SK-N-SH (cell line): ENCODE measurements around the gene OCSTAMP. TPM values are rescaled to one million over a fixed set of nuclear protein-coding genes. Genes with fewer than 3 reads are reported as not detected.

Experiments used
- CTCF ChIA-PET: fragments of 300-600, 350-600 bp; formaldehyde crosslinking; extraction: SDS; loops from one replicate; lab custom pipeline; 2021; lab: Yijun Ruan, JAX
- POLR2A ChIA-PET: fragments of 350-600 bp; sonication (Branson Sonifier 250); formaldehyde crosslinking; extraction: SDS; loops from one replicate; lab custom pipeline; 2020; ENCODE audit warnings: antibody characterized with exemption, inconsistent platforms; lab: Yijun Ruan, JAX
- DNase-seq: peaks from one replicate; pipeline ENCODE4 v3.0.0; 2012
- H2AFZ ChIP-seq: fragments of 200-600 bp; sonication (generic); 2 replicates; pipeline ENCODE4 v1.8.1; 2016; ENCODE audit warnings: antibody characterized with exemption, mild to moderate bottlenecking, low read depth
- H3F3A ChIP-seq: fragments of 200-600 bp; sonication (generic); replicated peaks from 2 replicates; pipeline ENCODE3; 2016; ENCODE audit warnings: antibody characterized with exemption, mild to moderate bottlenecking; ENCODE audit not compliant: insufficient read depth
- H3K27ac ChIP-seq, 2 experiments: fragments of 200-500 bp in 1 of 2; fragments of 200-600 bp in 1 of 2; sonication (Bioruptor generic) in 1 of 2; sonication (generic), shearing (Covaris generic) in 1 of 2; 2 replicates each; pipeline versions ENCODE4 v1.5.1 to v1.6.1; 2014 to 2016; ENCODE audit warnings: low read depth in 2 of 2, inconsistent platforms in 1 of 2, low read length in 1 of 2, mild to moderate bottlenecking in 1 of 2, mixed read lengths in 1 of 2
- H3K27me3 ChIP-seq: fragments of 200-600 bp; sonication (generic), shearing (Covaris generic); 2 replicates; pipeline ENCODE4 v1.6.1; 2016; ENCODE audit warnings: mixed run types; ENCODE audit not compliant: insufficient read depth
- H3K36me3 ChIP-seq, 2 experiments: fragments of 200-500 bp in 1 of 2; fragments of 200-600 bp in 1 of 2; sonication (Bioruptor generic) in 1 of 2; sonication (generic) in 1 of 2; replicated peaks in 1 of 2; 2 replicates each; pipeline versions ENCODE3 to v1.5.1; 2014 to 2016; ENCODE audit warnings: low read length in 1 of 2, mild to moderate bottlenecking in 1 of 2; ENCODE audit not compliant: insufficient read depth in 2 of 2, control insufficient read depth in 1 of 2
- H3K4me1 ChIP-seq, 2 experiments: fragments of 200-500 bp in 1 of 2; fragments of 200-600 bp in 1 of 2; sonication (Bioruptor generic) in 1 of 2; sonication (generic), shearing (Covaris generic) in 1 of 2; 2 replicates each; pipeline versions ENCODE4 v1.5.1 to v1.6.1; 2014 to 2016; ENCODE audit warnings: low read depth in 1 of 2, low read length in 1 of 2, mixed run types in 1 of 2; ENCODE audit not compliant: insufficient read depth in 2 of 2, control insufficient read depth in 1 of 2
- H3K4me2 ChIP-seq: fragments of 200-600 bp; sonication (generic), shearing (Covaris generic); 2 replicates; pipeline ENCODE4 v1.6.1; 2017; ENCODE audit warnings: mixed run types
- H3K4me3 ChIP-seq, 2 experiments: fragments of 200-500 bp in 1 of 2; fragments of 200-600 bp in 1 of 2; sonication (Bioruptor generic) in 1 of 2; sonication (generic), shearing (Covaris generic) in 1 of 2; 2 replicates each; pipeline versions ENCODE4 v1.5.1 to v1.8.1; 2014 to 2016; ENCODE audit warnings: low read depth in 2 of 2, inconsistent platforms in 1 of 2, low read length in 1 of 2, mild to moderate bottlenecking in 1 of 2, mixed read lengths in 1 of 2, moderate library complexity in 1 of 2
- H3K79me2 ChIP-seq: fragments of 200-600 bp; sonication (generic); 2 replicates; pipeline ENCODE4 v1.8.1; 2017; ENCODE audit warnings: mild to moderate bottlenecking; ENCODE audit not compliant: insufficient read depth
- H3K9ac ChIP-seq: fragments of 200-600 bp; sonication (generic); 2 replicates; pipeline ENCODE4 v1.6.1; 2017; ENCODE audit warnings: mixed run types
- H3K9me2 ChIP-seq: fragments of 200-600 bp; sonication (generic); 2 replicates; pipeline ENCODE4 v1.6.1; 2017; ENCODE audit warnings: mixed run types
- H3K9me3 ChIP-seq: fragments of 200-600 bp; sonication (generic); 2 replicates; pipeline ENCODE4 v1.6.1; 2017; ENCODE audit warnings: mixed run types, mild to moderate bottlenecking, moderate library complexity
- H4K20me1 ChIP-seq: fragments of 200-600 bp; sonication (generic); 2 replicates; pipeline ENCODE4 v1.6.1; 2017; ENCODE audit warnings: mild to moderate bottlenecking, mixed run types; ENCODE audit not compliant: insufficient read depth
- CHD2 ChIP-seq: fragments of 150-350 bp; IDR thresholded peaks from 2 replicates; pipeline ENCODE4 v1.6.1; 2018; ENCODE audit warnings: low read length; ENCODE audit not compliant: partially characterized antibody
- CTCF ChIP-seq: fragments of 200-600 bp; sonication (generic); IDR thresholded peaks from 2 replicates; pipeline ENCODE4 v1.6.1; 2017; ENCODE audit warnings: antibody characterized with exemption, mild to moderate bottlenecking, moderate library complexity
- ELF1 ChIP-seq: IDR thresholded peaks from 2 replicates; pipeline ENCODE4 v1.4.0; 2012
- EZH2phosphoT487 ChIP-seq: fragments of 200-600 bp; sonication (generic); IDR thresholded peaks from 2 replicates; pipeline ENCODE4 v1.6.1; 2017; ENCODE audit warnings: low read depth, mixed run types, mild to moderate bottlenecking, antibody characterized with exemption, moderate library complexity, borderline replicate concordance
- FOXJ3 ChIP-seq: sonication (generic); formaldehyde crosslinking; IDR thresholded peaks from 2 replicates; pipeline ENCODE4 v1.5.1; 2020; ENCODE audit warnings: mild to moderate bottlenecking, missing genetic modification reagents
- FOXM1 ChIP-seq: IDR thresholded peaks from 2 replicates; pipeline ENCODE4 v1.4.0; 2012; ENCODE audit warnings: low read depth, mild to moderate bottlenecking
- GABPA ChIP-seq: IDR thresholded peaks from 2 replicates; pipeline ENCODE4 v1.4.0; 2012; ENCODE audit warnings: low read depth, mild to moderate bottlenecking
- GATA2 ChIP-seq: sonication (generic); formaldehyde crosslinking; IDR thresholded peaks from 2 replicates; pipeline ENCODE4 v1.5.0; 2020; ENCODE audit warnings: mild to moderate bottlenecking, missing genetic modification reagents
- IRF3 ChIP-seq: fragments of 150-350 bp; IDR thresholded peaks from 2 replicates; pipeline ENCODE4 v1.6.1; 2016; ENCODE audit warnings: mild to moderate bottlenecking, low read depth, low read length
- JUND ChIP-seq: IDR thresholded peaks from 2 replicates; pipeline ENCODE4 v1.4.0; 2012
- MEF2A ChIP-seq: IDR thresholded peaks from 2 replicates; pipeline ENCODE4 v1.4.0; 2012; ENCODE audit warnings: low read depth, borderline replicate concordance
- MXI1 ChIP-seq: IDR thresholded peaks from 2 replicates; pipeline ENCODE4 v1.6.1; 2012; ENCODE audit warnings: mild to moderate bottlenecking, low read depth, low read length, improper control_type of control experiment
- PBX3 ChIP-seq: IDR thresholded peaks from 2 replicates; pipeline ENCODE4; 2012
- POLR2AphosphoS5 ChIP-seq: IDR thresholded peaks from 2 replicates; pipeline ENCODE4 v1.6.1; 2012; ENCODE audit warnings: low read depth, low read length
- RFX5 ChIP-seq: IDR thresholded peaks from 2 replicates; pipeline ENCODE4 v1.6.1; 2012; ENCODE audit warnings: mild to moderate bottlenecking, improper control_type of control experiment, low read length
- RXRA ChIP-seq: IDR thresholded peaks from 2 replicates; pipeline ENCODE4 v1.4.0; 2012; ENCODE audit warnings: low read depth, mild to moderate bottlenecking, borderline replicate concordance
- TCF12 ChIP-seq: IDR thresholded peaks from 2 replicates; pipeline ENCODE4 v1.4.0; 2012
- USF1 ChIP-seq: IDR thresholded peaks from 2 replicates; pipeline ENCODE4 v1.4.0; 2012; ENCODE audit warnings: low read depth, borderline replicate concordance
- ZBTB33 ChIP-seq: IDR thresholded peaks from 2 replicates; pipeline ENCODE4 v1.4.0; 2012; ENCODE audit warnings: low read depth, borderline replicate concordance
- WGBS: methylation state at CpG from one replicate; pipeline ENCODE4 v1.1.6; 2017; ENCODE audit warnings: low lambda C conversion rate; 5-methylcytosine and 5-hydroxymethylcytosine counted together
- polyA plus RNA-seq, 3 experiments: library from polyadenylated mRNA; depleted of rRNA; stranded (reverse); fragments of >200 nt; gene quantifications; 2 replicates each; pipeline ENCODE4 v1.2.3, GENCODE V29; 2012

OCSTAMP gene
- polyA plus RNA-seq, 1 of the 3 experiments (the other 2 are of a cell fraction) = not detected

- TF ChIP-seq PBX3 = no peak
- no peak for TF ChIP-seq JUND
- TF ChIP-seq POLR2AphosphoS5 = no peak
- TF ChIP-seq ELF1 = no peak
- TF ChIP-seq GATA2 = no peak
- TF ChIP-seq MXI1 = no peak
- TF ChIP-seq FOXM1 = no peak
- no peak for TF ChIP-seq RXRA
Measured at GRCh38 chr20:46552460-46553420, 2.3 kb upstream of the OCSTAMP start (continued).

- POLR2A ChIA-PET = interaction anchor here (0.6 to 0.8 kb wide), 2 partner anchors 137 to 141 kb away, joined by 5 read pairs; partner anchors contain the start of gene TP53RK
- no peak overlapping the region for H3K9ac ChIP-seq
- CTCF ChIA-PET = interaction anchor here (1.5 to 4.1 kb wide), 3 partner anchors 9 to 14 kb away, joined by 3 to 25 read pairs (median 7); no protein-coding TSS in a partner anchor
Measured at GRCh38 chr20:46551522-46552381, 1.3 kb upstream of the OCSTAMP start.

More at GRCh38 chr20:46551522-46552381, 1.3 kb upstream of the OCSTAMP start:
- H3K4me3 ChIP-seq = no peak overlapping the region
- H3K79me2 ChIP-seq = no peaks in the 10 kb centered on the region
- no peaks in the 10 kb centered on the region for H3K36me3 ChIP-seq
- no peak overlapping the region for H3K4me2 ChIP-seq
- 63% methylated on average over 12 of the region's 12 CpGs for WGBS
- no peaks in the 10 kb centered on the region for H4K20me1 ChIP-seq
- H3K9me3 ChIP-seq = no peaks in the 10 kb centered on the region
- no peaks in the 10 kb centered on the region for H3F3A ChIP-seq
- no peak overlapping the region for H3K27ac ChIP-seq
- H3K27me3 ChIP-seq = no peaks in the 10 kb centered on the region; the same call in 1 of the 2 replicates
- no peak for TF ChIP-seq FOXM1
- TF ChIP-seq IRF3 = no peak
- no peak for TF ChIP-seq ZBTB33
- TF ChIP-seq EZH2phosphoT487 = no peak
- TF ChIP-seq GABPA = no peak
- no peak for TF ChIP-seq CTCF
- no peak for TF ChIP-seq PBX3
- TF ChIP-seq FOXJ3 (CRISPR knock-in tag) = no peak
- no peak for TF ChIP-seq CHD2
- TF ChIP-seq MXI1 = no peak
- TF ChIP-seq MEF2A = no peak
- TF ChIP-seq RXRA = no peak
- TF ChIP-seq GATA2 = no peak
- TF ChIP-seq RFX5 = no peak
- no peak for TF ChIP-seq TCF12
- TF ChIP-seq POLR2AphosphoS5 = no peak
- no peak for TF ChIP-seq USF1
- H3K4me1 ChIP-seq = peaks cover 0 to 4% of the 10 kb centered on the region in 2 experiments; a peak in 1 of 4 replicates
- no peak overlapping the region for H2AFZ ChIP-seq
- DNase-seq = no peak
- no peaks in the 10 kb centered on the region for H3K9me2 ChIP-seq
